A172 (cell line): ENCODE data around the gene CAB39. TPM values are rescaled to one million over a fixed set of nuclear protein-coding genes. Genes with fewer than 3 reads are reported as not detected.
A peak's percentile ranks its signal among the peaks of the same experiment; 100 is the strongest.

Experiments
- DNase-seq: peaks from one replicate; pipeline ENCODE4 v3.0.0-alpha.2; 2015; ENCODE audit warnings: low spot score
- total RNA-seq: library from RNA; depleted of rRNA; stranded (reverse); fragments of >200 nt; shearing (Covaris generic); gene quantifications from 2 replicates; pipeline ENCODE4 v1.2.3, GENCODE V29; 2014

CAB39 gene
- total RNA-seq, 1 experiment from 2014 or later, result 51.9 TPM

- no peak for DNase-seq
Measured at GRCh38 chr2:230757476-230757875, 44.8 kb downstream of the CAB39 start.

- DNase-seq, result peak; percentile 34
Measured at GRCh38 chr2:230758566-230759480, 46.2 kb downstream of the CAB39 start.

DNA sequence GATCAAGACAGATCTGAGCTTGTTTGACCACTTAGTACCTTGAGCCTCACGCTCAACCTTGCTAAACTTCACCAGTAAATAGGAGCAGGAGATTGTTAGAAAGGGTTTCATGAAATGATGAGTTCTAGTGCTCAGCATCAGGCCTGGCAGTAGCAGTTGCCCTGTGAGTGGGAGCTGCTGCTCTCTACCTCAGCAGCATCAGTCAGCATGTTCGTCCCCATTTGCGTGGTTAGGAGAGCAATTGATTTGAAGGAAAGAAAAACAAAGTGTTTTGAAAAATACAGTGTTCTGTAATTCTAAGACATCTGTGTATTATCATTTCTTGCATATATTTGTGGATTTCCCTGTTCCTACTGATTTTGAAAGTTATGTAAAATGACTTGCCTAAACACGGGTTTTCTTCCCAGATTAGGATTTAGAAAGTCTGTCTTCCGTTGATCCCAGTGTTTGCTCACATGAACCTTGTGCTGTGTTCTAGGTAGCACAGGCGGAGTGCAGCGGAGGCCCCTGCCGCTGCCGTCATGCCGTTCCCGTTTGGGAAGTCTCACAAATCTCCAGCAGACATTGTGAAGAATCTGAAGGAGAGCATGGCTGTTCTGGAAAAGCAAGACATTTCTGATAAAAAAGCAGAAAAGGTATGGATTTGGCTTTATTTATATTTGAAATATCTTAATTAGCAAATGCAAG is 47.0 kb downstream of the CAB39 start:
- no peak for DNase-seq

GRCh38 chr2:230761704-230762103 is 49.1 kb downstream of the CAB39 start:
- DNase-seq, result no peak

- no peak for DNase-seq
Measured at GRCh38 chr2:230762317-230762896, 49.8 kb downstream of the CAB39 start.

DNA sequence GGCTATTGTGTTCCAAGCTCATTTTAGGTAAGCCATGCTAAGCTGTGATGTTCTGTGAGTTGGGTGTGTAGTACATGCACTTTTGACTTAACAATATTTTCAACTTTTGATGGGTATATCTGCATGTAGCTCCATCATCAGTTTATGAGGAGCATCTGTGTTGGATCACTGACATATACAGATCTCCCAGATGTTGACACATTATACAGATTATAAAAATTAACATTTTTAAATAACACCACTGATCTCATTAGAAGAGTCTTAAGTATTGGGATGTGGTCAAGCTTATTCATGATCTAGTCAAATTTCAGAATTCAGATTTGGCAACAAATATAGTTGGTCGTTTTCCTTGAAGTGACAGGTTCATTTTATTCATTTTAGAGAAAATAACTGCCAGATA is 51.7 kb downstream of the CAB39 start:
- no peak for DNase-seq

- no peak for DNase-seq
Measured at GRCh38 chr2:230765611-230766300, 53.1 kb downstream of the CAB39 start.

- no peak for DNase-seq
Measured at GRCh38 chr2:230767862-230768388, 55.3 kb downstream of the CAB39 start.

DNA sequence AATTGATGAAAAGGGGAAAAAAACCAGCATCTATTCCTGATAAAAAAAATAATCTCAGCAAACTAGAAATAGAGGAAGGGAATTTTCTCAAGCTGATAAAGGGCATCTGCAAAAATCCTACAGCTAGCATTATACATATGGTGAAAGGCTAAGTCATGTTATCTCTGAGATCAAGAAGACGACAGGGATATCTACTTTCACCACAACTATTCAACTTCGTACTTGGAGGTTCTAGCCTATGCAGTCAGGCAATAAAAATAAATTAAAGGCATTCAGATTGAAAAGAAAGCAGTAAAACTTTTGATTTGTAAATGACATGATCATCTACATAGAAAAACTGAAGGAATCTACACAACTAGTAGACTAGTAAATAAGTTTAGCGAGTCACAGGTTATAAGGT is 58.2 kb downstream of the CAB39 start:
- DNase-seq, result no peak

GRCh38 chr2:230772156-230772555 is 59.5 kb downstream of the CAB39 start:
- no peak for DNase-seq

GRCh38 chr2:230773039-230773773 is 60.6 kb downstream of the CAB39 start:
- DNase-seq, result no peak

GRCh38 chr2:230774348-230774951 is 61.8 kb downstream of the CAB39 start:
- peak; percentile 88 for DNase-seq

DNA sequence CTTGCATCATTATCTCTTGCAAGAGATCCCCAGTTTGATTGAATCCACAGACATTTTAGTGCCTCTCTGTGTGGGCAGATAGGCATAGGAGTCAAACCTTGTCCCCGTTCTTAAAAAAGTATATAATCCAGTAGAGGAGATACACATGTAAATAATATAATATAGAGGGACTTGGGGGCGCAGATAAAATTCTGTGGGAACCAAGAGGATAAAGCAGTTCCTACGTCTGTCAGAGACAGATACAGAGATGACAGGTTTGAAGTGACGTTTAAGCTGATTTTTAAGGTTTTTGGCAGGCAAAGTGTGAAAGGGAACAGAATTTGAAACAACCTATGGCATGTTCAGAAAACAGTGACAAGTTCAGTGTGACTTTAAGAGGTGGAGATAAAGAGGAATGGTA is 63.1 kb downstream of the CAB39 start:
- no peak for DNase-seq

DNA sequence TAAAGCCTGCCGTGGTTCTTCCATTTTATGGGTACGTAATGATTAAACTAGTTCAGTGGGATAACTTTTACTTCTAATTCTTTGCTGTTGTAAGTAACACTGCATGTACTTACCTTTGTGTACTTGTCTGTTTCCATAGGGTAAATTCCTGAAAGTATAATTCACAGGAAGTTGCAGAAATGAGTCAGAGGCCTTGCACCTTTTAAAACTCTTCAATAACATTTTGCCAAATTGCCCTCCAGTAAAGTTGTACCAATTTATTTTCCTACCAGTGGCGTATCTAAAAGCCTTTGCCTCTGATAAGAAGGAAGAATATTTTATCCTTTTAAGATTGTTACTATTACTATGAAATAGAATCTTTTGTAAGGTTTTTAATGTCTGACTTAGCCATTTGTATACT is 65.1 kb downstream of the CAB39 start:
- peak; percentile 66 for DNase-seq

- DNase-seq, result no peak
Measured at GRCh38 chr2:230778350-230779063, 65.9 kb downstream of the CAB39 start.

DNA sequence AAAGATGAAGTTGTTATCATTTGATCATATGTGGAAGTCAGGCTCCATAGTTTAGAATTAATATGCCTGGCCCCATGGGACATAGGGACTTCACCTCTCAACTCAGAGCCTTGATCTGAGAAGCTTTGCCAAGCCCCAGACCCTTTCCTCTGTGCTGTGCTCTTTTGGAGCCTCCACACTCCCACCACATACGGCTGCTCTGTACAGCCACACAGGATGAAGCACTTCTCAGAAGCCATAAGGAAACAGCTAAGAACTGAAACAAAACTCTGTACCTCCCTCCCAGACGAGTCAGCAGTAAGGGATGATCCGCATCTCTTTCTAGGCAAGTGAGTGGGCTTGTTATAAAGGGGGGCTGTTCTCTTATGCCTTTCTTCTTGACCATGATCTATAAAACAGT is 66.5 kb downstream of the CAB39 start:
- DNase-seq, result no peak

DNA sequence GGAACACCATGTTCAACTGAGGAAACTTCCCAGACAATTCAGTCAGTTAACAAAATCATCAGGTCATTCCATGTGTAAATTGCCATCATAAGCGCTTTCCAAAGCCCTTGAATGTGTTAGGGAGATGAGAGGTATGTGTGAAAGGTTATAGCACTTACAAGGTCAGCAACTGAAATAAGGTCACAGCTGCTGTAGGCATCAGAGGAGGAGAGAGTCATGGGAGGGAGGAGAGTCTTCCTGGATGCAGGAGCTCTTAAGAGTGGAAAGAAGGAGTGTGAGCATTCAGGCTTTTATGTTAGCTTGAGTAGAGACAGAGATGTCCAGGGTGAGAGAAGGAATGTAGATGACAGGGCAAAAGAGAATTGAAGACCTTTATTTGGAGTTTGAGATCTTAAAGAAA is 67.0 kb downstream of the CAB39 start:
- DNase-seq, result no peak

DNA sequence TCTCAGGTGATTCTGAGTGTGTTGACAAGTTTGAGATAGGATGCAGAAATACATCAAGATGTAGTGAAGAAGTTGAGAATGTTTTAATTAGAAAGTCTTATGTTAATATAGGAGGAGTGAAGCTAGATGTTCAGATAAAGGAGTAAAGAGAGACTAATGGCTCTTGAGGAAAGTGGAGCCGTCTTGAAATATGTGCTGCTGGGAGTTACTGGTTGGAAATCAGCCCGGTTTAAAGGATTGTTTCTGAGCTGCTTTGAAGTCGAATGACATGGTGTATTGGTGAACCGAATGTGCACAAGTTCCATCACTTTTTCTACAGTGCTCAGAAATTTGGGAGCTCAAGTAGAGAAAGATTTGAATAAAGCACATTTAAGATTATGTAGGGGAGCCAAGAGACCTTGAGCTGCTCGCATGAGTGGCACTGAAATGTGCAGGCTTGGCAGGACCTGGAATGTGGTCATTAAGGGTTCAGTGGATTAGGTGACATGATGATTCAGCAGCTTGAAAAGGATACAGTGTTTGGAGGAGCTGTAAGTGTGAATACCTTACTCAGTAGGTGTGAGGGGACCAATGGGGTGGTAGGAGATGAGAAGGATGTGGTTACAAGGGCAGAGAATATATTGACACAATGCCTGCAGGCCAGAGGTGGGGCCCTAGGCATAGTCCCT is 68.6 kb downstream of the CAB39 start:
- peak; percentile 70 for DNase-seq

DNA sequence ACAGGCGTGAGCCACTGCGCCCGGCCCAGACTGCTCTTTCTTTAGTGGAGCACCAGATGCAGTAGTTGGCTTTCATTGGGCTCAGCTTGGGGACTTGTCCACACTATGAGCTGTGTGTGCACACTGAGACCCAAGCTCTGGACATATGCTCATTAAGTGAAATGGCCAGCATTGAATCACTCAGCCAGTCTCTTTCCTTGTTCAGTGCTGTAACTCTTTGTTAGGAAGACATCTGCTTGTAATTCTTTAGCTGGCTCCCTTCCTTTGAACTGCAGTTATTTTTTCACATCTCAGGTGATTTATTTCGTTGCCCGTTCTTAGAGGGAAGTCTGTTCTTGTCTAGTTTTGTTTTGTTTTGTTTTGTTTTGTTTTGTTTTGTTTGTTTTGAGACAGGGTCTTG is 70.5 kb downstream of the CAB39 start:
- no peak for DNase-seq

DNA sequence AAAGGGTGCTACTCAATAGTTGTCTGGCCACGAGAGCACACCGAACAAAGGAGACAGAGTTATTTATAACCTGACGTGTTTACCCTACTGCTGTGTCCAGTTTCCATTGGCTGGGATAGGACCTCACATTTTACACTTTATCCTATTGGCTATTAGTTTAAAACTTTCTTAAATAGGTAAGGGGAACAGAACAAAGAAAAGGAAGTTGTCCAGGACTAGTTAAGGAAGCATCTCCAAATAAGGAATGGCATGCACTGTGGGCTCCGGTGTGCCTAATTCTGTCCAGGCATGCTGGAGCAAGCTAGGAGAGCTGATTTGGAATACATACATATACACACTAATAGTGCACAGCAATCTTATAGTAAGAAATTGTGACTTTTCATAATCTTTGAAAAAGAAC is 72.2 kb downstream of the CAB39 start:
- DNase-seq, result no peak
